ENCODE measurements around the gene TNNI2. TPM values are rescaled to one million over a fixed set of nuclear protein-coding genes. Genes with fewer than 3 reads are reported as not detected.

The TNNI2 gene
- total RNA-seq, 1 experiment from 2014 or later, result not detected

- H3K27me3 ChIP-seq (ENCODE audit: control insufficient read depth, insufficient read depth, low read length), result no peaks in the 10 kb centered on the region
- no peaks in the 10 kb centered on the region for H3K36me3 ChIP-seq (replicated peaks; ENCODE audit: control insufficient read depth, insufficient read depth, low read length)
- peak; percentile 88 for DNase-seq
- H3K4me3 ChIP-seq (ENCODE audit: insufficient read depth, low read depth, low read length), result no peak overlapping the region
Measured at GRCh38 chr11:1826552-1827094, 12.2 kb upstream of the TNNI2 start.

GRCh38 chr11:1827095-1827813 lies 11.5 kb upstream of the TNNI2 start:
- H3K36me3 ChIP-seq (replicated peaks; ENCODE audit: control insufficient read depth, insufficient read depth, low read length), result no peaks in the 10 kb centered on the region
- DNase-seq, result peak; percentile 50
- no peaks in the 10 kb centered on the region for H3K27me3 ChIP-seq (ENCODE audit: control insufficient read depth, insufficient read depth, low read length)
- no peak overlapping the region for H3K4me3 ChIP-seq (ENCODE audit: insufficient read depth, low read depth, low read length)

GRCh38 chr11:1827931-1828330 lies 10.8 kb upstream of the TNNI2 start:
- H3K4me3 ChIP-seq (ENCODE audit: insufficient read depth, low read depth, low read length), result no peak overlapping the region
- H3K36me3 ChIP-seq (replicated peaks; ENCODE audit: control insufficient read depth, insufficient read depth, low read length), result no peaks in the 10 kb centered on the region
- peak; percentile 47 for DNase-seq
- H3K27me3 ChIP-seq (ENCODE audit: control insufficient read depth, insufficient read depth, low read length), result no peaks in the 10 kb centered on the region

GRCh38 chr11:1828542-1828941 lies 10.2 kb upstream of the TNNI2 start:
- Histone ChIP-seq H3K36me3 (replicated peaks; ENCODE audit: control insufficient read depth, insufficient read depth, low read length) (no peaks in the 10 kb centered on the region), H3K27me3 (ENCODE audit: control insufficient read depth, insufficient read depth, low read length) (no peaks in the 10 kb centered on the region), H3K4me3 (ENCODE audit: insufficient read depth, low read depth, low read length) (no peak overlapping the region)
- DNase-seq, result peak; percentile 41

- Histone ChIP-seq H3K27me3 (ENCODE audit: control insufficient read depth, insufficient read depth, low read length) (no peaks in the 10 kb centered on the region), H3K36me3 (replicated peaks; ENCODE audit: control insufficient read depth, insufficient read depth, low read length) (no peaks in the 10 kb centered on the region), H3K4me3 (ENCODE audit: insufficient read depth, low read depth, low read length) (no peak overlapping the region)
- DNase-seq, result peak; percentile 50
Measured at GRCh38 chr11:1829039-1829820, 9.6 kb upstream of the TNNI2 start.

- H3K4me3 ChIP-seq (ENCODE audit: insufficient read depth, low read depth, low read length), result no peak overlapping the region
- DNase-seq, result no peak
- H3K27me3 ChIP-seq (ENCODE audit: control insufficient read depth, insufficient read depth, low read length), result no peaks in the 10 kb centered on the region
- H3K36me3 ChIP-seq (replicated peaks; ENCODE audit: control insufficient read depth, insufficient read depth, low read length), result no peaks in the 10 kb centered on the region
Measured at GRCh38 chr11:1830004-1830321, 8.8 kb upstream of the TNNI2 start.

- no peaks in the 10 kb centered on the region for H3K36me3 ChIP-seq (replicated peaks; ENCODE audit: control insufficient read depth, insufficient read depth, low read length)
- H3K4me3 ChIP-seq (ENCODE audit: insufficient read depth, low read depth, low read length), result no peak overlapping the region
- no peaks in the 10 kb centered on the region for H3K27me3 ChIP-seq (ENCODE audit: control insufficient read depth, insufficient read depth, low read length)
- peak; percentile 56 for DNase-seq
Measured at GRCh38 chr11:1830322-1831223, 8.2 kb upstream of the TNNI2 start.

- Histone ChIP-seq H3K27me3 (ENCODE audit: control insufficient read depth, insufficient read depth, low read length) (no peaks in the 10 kb centered on the region), H3K4me3 (ENCODE audit: insufficient read depth, low read depth, low read length) (no peak overlapping the region), H3K36me3 (replicated peaks; ENCODE audit: control insufficient read depth, insufficient read depth, low read length) (no peaks in the 10 kb centered on the region)
- DNase-seq, result peak; percentile 65
Measured at GRCh38 chr11:1831338-1832210, 7.2 kb upstream of the TNNI2 start.

GRCh38 chr11:1832211-1832919 lies 6.4 kb upstream of the TNNI2 start:
- peak overlapping the region; percentile 18 for H3K4me3 ChIP-seq (ENCODE audit: insufficient read depth, low read depth, low read length)
- H3K27me3 ChIP-seq (ENCODE audit: control insufficient read depth, insufficient read depth, low read length), result no peaks in the 10 kb centered on the region
- no peaks in the 10 kb centered on the region for H3K36me3 ChIP-seq (replicated peaks; ENCODE audit: control insufficient read depth, insufficient read depth, low read length)
- peak; percentile 99 for DNase-seq

GRCh38 chr11:1832920-1833295 lies 5.9 kb upstream of the TNNI2 start:
- Histone ChIP-seq H3K4me3 (ENCODE audit: insufficient read depth, low read depth, low read length) (no peak overlapping the region), H3K36me3 (replicated peaks; ENCODE audit: control insufficient read depth, insufficient read depth, low read length) (no peaks in the 10 kb centered on the region), H3K27me3 (ENCODE audit: control insufficient read depth, insufficient read depth, low read length) (no peaks in the 10 kb centered on the region)
- DNase-seq, result peak; percentile 86

GRCh38 chr11:1834062-1834610 lies 4.6 kb upstream of the TNNI2 start:
- Histone ChIP-seq H3K36me3 (replicated peaks; ENCODE audit: control insufficient read depth, insufficient read depth, low read length) (no peaks in the 10 kb centered on the region), H3K4me3 (ENCODE audit: insufficient read depth, low read depth, low read length) (no peak overlapping the region), H3K27me3 (ENCODE audit: control insufficient read depth, insufficient read depth, low read length) (no peaks in the 10 kb centered on the region)
- no peak for DNase-seq

GRCh38 chr11:1834779-1835670 lies 3.8 kb upstream of the TNNI2 start, which contains the start of gene SYT8:
TSS of gene SYT8 (plus strand) at chr11:1834990. CDS start at chr11:1835106, 116 bp downstream.
- H3K36me3 ChIP-seq (replicated peaks; ENCODE audit: control insufficient read depth, insufficient read depth, low read length), result no peaks in the 10 kb centered on the region
- H3K4me3 ChIP-seq (ENCODE audit: insufficient read depth, low read depth, low read length), result no peak within 1 kb of the TSS
- peak; percentile 60 for DNase-seq
- H3K27me3 ChIP-seq (ENCODE audit: control insufficient read depth, insufficient read depth, low read length), result no peaks in the 10 kb centered on the region

Measured in H7 (cell line).